NOMO-1 treated with dmso at 0.1 percent for 144 hours (cell line): Measurements from ENCODE around the gene KIT.

Experiments
- DNase-seq: peaks from one replicate; lab custom pipeline; 2025; ENCODE audit not compliant: unreplicated experiment; lab: John Stamatoyannopoulos, UW

The KIT gene

GRCh38 chr4:54695788-54696187 is 38.0 kb downstream of the KIT start:
- DNase-seq: no peak

GRCh38 chr4:54696649-54697048 is 38.9 kb downstream of the KIT start:
- DNase-seq: no peak

DNA sequence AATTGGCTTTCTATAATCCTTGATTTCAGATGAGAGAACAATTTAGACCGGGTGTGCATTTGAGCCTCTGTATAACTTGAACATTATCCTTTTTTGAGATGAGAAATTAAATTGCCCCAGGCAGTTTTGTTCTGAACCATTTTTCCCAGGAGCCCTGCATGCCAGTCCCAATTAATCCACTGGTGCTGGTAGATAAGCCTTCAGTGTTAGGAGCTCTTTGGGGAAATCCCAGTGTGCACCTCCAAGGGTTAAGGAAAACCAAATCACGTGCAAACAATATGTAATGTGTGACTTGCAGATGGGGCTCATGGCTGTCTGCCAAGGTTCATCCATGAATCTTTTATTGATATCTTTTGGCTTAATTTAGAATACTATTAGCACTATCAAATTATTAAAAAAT is 43.2 kb downstream of the KIT start:
- DNase-seq: no peak

DNA sequence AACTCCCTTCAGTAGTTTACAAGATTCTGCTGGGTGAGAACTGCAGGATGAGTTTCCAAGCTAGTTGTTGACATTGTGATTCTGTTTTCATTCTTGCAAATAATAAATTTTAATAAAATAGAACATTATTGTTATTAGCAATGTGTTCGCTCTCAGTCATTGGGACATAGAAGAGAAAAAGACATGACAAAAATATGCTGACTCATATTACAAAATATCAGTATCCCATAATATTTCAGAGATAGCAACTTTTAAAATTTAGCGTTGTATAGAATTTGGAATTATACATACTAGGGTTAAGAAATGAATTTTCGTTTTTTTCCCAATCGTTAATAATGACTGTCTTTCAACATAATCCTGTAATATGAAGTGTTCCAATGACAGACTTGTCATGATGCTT is 45.4 kb downstream of the KIT start:
- DNase-seq: no peak

DNA sequence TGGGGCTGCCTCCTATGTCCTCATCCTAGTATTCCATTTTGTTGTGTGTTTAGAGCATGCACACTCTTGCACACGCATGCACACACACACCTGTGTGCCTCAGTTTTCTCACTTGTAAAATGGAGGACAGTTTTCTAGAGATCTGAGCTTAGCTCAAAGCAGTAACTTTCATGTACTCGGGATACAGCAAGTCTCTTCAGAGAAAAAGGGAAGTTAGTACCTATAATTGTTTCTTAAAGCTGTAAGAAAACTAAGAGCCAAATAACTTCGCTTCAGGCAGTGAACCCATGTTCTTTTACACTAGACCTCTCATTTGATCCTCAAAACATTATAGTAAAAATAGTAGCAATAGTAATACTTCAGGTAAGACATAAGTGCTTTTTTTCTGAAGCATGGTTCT is 49.6 kb downstream of the KIT start:
- DNase-seq: peak; percentile 32

GRCh38 chr4:54708339-54709279 is 50.9 kb downstream of the KIT start:
- DNase-seq: no peak

GRCh38 chr4:54709400-54709799 is 51.6 kb downstream of the KIT start:
- DNase-seq: peak; percentile 16

DNA sequence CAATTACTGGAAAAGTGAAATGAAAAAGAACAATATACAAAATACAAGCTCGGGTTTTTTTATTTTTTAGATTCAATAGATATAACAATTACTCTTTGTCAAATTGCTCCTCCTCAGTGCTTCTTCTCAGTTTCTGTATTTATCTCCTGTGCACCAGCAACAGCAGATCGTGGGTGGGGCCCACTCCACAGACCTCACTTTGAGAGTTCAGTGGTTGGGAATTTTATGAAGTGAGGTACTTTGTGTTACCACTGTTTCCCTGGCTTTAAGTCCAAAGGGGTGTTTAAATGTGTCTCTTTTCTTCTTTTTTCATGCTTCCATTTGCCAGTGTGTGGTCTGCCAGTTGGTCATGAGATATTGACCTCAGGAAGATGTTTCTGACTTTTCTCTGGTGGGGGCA is 54.4 kb downstream of the KIT start:
- no peak for DNase-seq

GRCh38 chr4:54714631-54715030 is 56.9 kb downstream of the KIT start:
- DNase-seq: no peak

DNA sequence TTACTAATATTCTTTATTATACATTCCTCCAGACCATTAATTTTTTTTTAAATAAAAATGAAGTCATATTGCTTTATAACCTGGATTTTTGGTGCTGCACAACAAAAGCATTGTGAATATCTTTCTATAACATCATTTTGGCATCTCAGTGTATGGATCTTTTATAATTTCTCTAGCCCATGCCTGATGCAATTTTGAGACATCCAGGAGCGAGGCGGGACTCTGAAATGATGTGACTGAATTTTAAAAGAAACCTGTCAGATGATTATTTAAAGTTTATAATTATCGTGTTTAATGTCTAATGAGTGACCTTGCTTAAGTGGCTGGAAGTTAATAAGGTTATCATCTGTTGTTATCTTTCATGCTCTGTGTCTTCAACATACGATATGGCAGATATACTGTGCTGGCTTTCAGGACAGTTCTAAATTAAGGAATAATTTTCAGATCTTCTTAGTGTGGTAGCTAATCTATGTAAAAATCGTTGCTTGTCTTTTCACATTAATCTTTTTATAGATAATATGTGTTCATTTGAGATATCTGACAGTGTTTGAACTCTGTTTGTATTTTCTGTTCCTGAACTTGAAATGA is 58.8 kb downstream of the KIT start:
- no peak for DNase-seq

GRCh38 chr4:54717694-54718093 is 59.9 kb downstream of the KIT start:
- DNase-seq: no peak

GRCh38 chr4:54719378-54719777 is 61.6 kb downstream of the KIT start:
- DNase-seq: no peak

DNA sequence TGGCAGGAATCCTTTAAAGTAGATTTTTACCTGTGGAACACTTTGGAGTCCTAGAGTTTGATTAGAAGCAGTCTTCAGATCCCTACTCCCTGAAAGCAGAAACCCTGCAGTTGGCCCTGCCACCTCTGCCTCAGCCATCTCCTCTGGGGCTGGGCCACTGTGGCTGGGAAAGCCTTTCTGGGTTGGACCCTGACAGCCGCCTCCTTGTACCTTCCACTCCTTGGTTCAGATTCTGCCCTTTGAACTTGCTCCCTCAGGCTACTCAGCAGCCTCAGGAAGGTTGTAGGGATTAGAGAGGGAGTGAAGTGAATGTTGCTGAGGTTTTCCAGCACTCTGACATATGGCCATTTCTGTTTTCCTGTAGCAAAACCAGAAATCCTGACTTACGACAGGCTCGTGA is 65.5 kb downstream of the KIT start:
- no peak for DNase-seq

DNA sequence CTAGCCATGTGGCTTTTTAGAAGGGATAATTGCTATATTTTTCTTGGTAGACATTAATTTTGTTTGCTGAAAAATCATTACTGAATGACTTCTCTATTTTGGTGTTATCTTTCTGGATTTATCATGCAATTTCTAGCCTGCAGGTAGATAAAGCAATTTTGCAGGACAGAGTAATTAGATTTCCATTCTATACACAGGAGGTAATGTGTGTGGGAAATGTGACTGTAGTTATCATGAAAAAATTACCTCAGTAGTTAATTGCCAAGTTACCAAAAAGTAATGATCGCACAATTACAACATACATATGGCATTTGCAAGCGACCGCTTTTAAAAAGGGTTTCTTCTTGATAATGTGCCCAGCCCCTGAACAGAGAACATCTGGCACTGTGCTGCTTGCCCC is 66.1 kb downstream of the KIT start:
- no peak for DNase-seq

- DNase-seq: no peak
Observed at GRCh38 chr4:54726907-54727306, 69.2 kb downstream of the KIT start.

GRCh38 chr4:54727346-54727745 is 69.6 kb downstream of the KIT start:
- no peak for DNase-seq

DNA sequence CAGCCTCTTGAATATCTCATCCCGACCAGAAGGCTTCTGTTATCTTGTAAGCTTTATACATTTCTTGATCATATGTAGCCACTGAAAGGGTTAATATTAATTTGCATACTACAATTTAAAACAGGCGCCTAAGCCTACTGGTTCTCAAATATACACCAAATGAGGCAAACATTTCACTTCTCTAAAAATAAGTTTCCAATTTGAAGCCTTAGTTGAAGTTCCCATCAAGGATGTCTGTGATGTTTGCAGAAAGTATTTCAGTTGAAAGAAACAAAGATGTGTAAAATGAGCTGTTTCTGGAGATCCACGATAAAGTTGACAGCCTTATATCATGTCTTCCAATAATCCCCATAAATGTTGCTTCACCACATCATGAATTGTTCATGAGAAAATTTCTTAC is 70.6 kb downstream of the KIT start:
- DNase-seq: no peak

DNA sequence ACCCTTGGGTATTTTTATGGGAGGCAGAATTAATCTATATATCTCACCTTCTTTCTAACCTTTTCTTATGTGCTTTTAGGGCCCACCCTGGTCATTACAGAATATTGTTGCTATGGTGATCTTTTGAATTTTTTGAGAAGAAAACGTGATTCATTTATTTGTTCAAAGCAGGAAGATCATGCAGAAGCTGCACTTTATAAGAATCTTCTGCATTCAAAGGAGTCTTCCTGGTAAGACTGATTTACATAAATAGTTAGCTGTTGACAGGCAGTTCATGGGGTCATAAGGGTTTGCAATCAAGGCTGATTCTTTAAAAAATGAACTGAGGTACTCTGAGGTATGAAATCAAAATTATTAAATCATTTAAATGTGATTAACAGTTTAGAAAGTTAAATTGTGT is 71.5 kb downstream of the KIT start:
- DNase-seq: no peak

GRCh38 chr4:54730581-54730980 is 72.8 kb downstream of the KIT start:
- DNase-seq: no peak

DNA sequence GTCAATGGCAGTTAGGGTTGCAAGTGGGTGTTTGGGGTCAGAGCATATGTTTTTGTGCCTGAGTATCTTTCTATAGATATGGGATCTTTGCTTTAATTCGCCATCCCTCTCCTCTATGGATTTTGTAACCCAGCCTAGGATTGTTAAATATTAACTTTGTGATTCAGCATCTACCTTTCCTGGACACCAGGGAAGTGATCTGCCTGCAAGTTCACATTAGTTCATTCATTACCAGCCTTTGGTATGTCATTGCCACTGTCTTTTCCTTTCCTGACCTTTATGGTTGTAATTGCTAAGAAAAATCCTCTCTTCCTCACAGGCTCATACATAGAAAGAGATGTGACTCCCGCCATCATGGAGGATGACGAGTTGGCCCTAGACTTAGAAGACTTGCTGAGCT is 73.8 kb downstream of the KIT start:
- no peak for DNase-seq

- DNase-seq: no peak
Observed at GRCh38 chr4:54731976-54732375, 74.2 kb downstream of the KIT start.

- no peak for DNase-seq
Observed at GRCh38 chr4:54737421-54737820, 79.7 kb downstream of the KIT start.

GRCh38 chr4:54741202-54741601 is 83.4 kb downstream of the KIT start:
- no peak for DNase-seq
